ENCODE measurements around the gene JHY.

The JHY gene

GRCh38 chr11:122963961-122964360 lies 81.4 kb downstream of the JHY start:
- no peak for DNase-seq

GRCh38 chr11:122976061-122976733 lies 93.6 kb downstream of the JHY start:
- DNase-seq = no peak

GRCh38 chr11:122976734-122977469 lies 94.3 kb downstream of the JHY start:
- DNase-seq = no peak

GRCh38 chr11:122977470-122978298 lies 95.1 kb downstream of the JHY start:
- no peak for DNase-seq

GRCh38 chr11:122978299-122978620 lies 95.7 kb downstream of the JHY start:
- DNase-seq = no peak

GRCh38 chr11:122979103-122979814 lies 96.7 kb downstream of the JHY start:
- DNase-seq = no peak

GRCh38 chr11:122979815-122980595 lies 97.4 kb downstream of the JHY start:
- no peak for DNase-seq

GRCh38 chr11:122981388-122982264 lies 99.1 kb downstream of the JHY start, which contains the start of gene BSX:
Gene BSX, minus strand, starts transcription at chr11:122981834. Its CDS starts 163 bp downstream, at chr11:122981671.
- peak; percentile 31 for DNase-seq

- DNase-seq = no peak
Measured at GRCh38 chr11:122983438-122984185, 101.1 kb downstream of the JHY start.

- peak; percentile 47 for DNase-seq
Measured at GRCh38 chr11:122984186-122985011, 101.8 kb downstream of the JHY start.

- DNase-seq = no peak
Measured at GRCh38 chr11:122995526-122995925, 113.0 kb downstream of the JHY start.

GRCh38 chr11:122998727-122999366 lies 116.3 kb downstream of the JHY start:
- DNase-seq = no peak

- no peak for DNase-seq
Measured at GRCh38 chr11:123000721-123001120, 118.2 kb downstream of the JHY start.

GRCh38 chr11:123006860-123007542 lies 124.4 kb downstream of the JHY start:
- DNase-seq = no peak

All from inflammatory macrophage treated with lipopolysaccharide for 4 hours (primary cell).